Measurements from ENCODE around the gene UVRAG. TPM values are rescaled to one million over a fixed set of nuclear protein-coding genes. Genes with fewer than 3 reads are reported as not detected.

The UVRAG gene
- total RNA-seq, 1 donor from 2014 or later = 31.0 TPM

- Histone ChIP-seq H3K27ac (no peak overlapping the region), H3K4me3 (no peak overlapping the region), H3K4me1 (no peaks in the 10 kb centered on the region), H3K36me3 (no peaks in the 10 kb centered on the region), H3K9me3 (no peaks in the 10 kb centered on the region), H3K27me3 (no peaks in the 10 kb centered on the region)
- TF ChIP-seq, protein P1, sequence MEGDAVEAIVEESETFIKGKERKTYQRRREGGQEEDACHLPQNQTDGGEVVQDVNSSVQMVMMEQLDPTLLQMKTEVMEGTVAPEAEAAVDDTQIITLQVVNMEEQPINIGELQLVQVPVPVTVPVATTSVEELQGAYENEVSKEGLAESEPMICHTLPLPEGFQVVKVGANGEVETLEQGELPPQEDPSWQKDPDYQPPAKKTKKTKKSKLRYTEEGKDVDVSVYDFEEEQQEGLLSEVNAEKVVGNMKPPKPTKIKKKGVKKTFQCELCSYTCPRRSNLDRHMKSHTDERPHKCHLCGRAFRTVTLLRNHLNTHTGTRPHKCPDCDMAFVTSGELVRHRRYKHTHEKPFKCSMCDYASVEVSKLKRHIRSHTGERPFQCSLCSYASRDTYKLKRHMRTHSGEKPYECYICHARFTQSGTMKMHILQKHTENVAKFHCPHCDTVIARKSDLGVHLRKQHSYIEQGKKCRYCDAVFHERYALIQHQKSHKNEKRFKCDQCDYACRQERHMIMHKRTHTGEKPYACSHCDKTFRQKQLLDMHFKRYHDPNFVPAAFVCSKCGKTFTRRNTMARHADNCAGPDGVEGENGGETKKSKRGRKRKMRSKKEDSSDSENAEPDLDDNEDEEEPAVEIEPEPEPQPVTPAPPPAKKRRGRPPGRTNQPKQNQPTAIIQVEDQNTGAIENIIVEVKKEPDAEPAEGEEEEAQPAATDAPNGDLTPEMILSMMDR (IDR thresholded peaks at IDR 0.05) = no peak
- no peak for DNase-seq
- intact Hi-C loops (cut with DNase I) = no loop called here
- ATAC-seq = no peak
Observed at GRCh38 chr11:75792997-75793800, 21.8 kb upstream of the UVRAG start.

DNA sequence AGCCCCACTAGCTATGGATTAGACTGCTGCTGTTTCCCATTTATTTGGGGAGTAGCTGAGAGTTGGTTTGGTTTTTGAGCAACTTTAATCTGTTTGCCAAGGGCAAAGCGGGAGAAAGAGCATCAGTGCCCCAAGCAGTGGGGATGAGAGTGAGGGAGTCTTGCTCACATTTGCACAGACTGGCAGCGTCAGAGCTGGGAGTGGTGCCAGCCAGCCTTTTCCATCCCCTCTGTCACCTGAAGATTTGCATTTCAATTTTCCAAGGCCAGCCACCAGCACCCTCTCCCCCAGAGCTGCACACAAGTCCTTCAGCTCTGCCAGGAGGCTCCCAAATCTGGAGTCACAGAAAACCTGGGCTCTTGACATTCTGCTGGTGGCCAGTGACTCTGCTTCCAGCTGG, 21.0 kb upstream of the UVRAG start:
- Histone ChIP-seq H3K27me3 (no peaks in the 10 kb centered on the region), H3K9me3 (no peaks in the 10 kb centered on the region), H3K36me3 (no peaks in the 10 kb centered on the region), H3K27ac (no peak overlapping the region), H3K4me3 (no peak overlapping the region), H3K4me1 (no peaks in the 10 kb centered on the region)
- TF ChIP-seq, protein P1 (IDR thresholded peaks at IDR 0.05) = no peak
- intact Hi-C loops (cut with DNase I) = no loop called here
- ATAC-seq = no peak
- DNase-seq = no peak

DNA sequence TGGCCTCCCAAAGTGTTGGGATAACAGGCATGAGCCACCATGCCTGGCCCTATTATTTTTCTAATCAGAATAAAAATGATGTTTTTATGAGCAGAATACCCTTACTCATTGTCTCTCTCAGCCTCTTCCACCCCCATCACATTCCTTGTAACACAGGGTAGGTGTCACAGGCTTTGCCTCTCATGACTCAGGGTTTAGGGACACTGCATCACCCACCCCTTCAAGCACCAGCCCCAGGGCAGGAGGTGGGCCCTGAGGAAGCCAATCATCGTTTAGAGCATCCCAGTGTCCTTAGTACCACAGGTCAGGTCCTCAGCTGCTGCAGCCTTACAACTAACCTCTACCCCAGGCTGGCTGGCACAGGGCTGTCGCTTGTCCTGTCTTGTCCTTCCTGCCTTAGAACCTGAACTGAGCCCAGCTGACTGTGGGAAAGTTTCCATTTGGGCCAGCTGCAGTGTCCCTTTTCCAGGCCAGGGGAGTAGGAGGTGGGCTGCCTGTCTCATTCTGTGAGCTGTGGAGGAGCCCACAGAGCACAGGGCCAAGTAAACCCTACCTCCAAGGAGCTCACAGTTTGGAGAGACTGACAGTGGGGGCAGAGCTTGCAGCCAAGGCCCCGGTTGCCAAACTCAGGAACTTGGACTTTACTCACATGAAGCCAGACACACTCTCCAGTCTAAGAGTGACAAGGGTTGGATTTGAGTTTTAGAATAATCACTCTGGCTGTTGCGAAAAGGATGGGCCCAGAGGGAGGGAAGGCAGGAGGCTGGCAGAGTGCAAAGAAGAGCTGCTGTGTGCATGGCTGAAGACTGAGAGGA, 19.5 kb upstream of the UVRAG start:
- H3K27me3 ChIP-seq = no peaks in the 10 kb centered on the region
- H3K9me3 ChIP-seq = no peaks in the 10 kb centered on the region
- DNase-seq = no peak
- TF ChIP-seq, protein P1 (IDR thresholded peaks at IDR 0.05) = no peak
- H3K27ac ChIP-seq = no peak overlapping the region
- no peaks in the 10 kb centered on the region for H3K36me3 ChIP-seq
- no peak overlapping the region for H3K4me3 ChIP-seq
- no peaks in the 10 kb centered on the region for H3K4me1 ChIP-seq
- no peak for ATAC-seq
- intact Hi-C loops (cut with DNase I) = no loop called here

- ATAC-seq = no peak
- no peaks in the 10 kb centered on the region for H3K4me1 ChIP-seq
- H3K27me3 ChIP-seq = no peaks in the 10 kb centered on the region
- no peak for DNase-seq
- TF ChIP-seq, protein P1 (IDR thresholded peaks at IDR 0.05) = no peak
- no peak overlapping the region for H3K4me3 ChIP-seq
- H3K9me3 ChIP-seq = no peaks in the 10 kb centered on the region
- no peak overlapping the region for H3K27ac ChIP-seq
- no peaks in the 10 kb centered on the region for H3K36me3 ChIP-seq
- intact Hi-C loops (cut with DNase I) = no loop called here
Observed at GRCh38 chr11:75796091-75796435, 18.9 kb upstream of the UVRAG start.

- intact Hi-C loops (cut with DNase I) = no loop called here
- H3K4me3 ChIP-seq = no peak overlapping the region
- no peaks in the 10 kb centered on the region for H3K36me3 ChIP-seq
- H3K27ac ChIP-seq = no peak overlapping the region
- TF ChIP-seq, protein P1 (IDR thresholded peaks at IDR 0.05) = no peak
- ATAC-seq = no peak
- H3K9me3 ChIP-seq = no peaks in the 10 kb centered on the region
- no peaks in the 10 kb centered on the region for H3K27me3 ChIP-seq
- DNase-seq = no peak
- no peaks in the 10 kb centered on the region for H3K4me1 ChIP-seq
Observed at GRCh38 chr11:75797116-75797515, 17.9 kb upstream of the UVRAG start.
